CD4-positive, alpha-beta T cell treated with Interleukin-10 for 1 hour (primary cell): Measurements from ENCODE around the gene PPARD.

Experiments used
- DNase-seq: peaks from one replicate; pipeline ENCODE4 v3.0.0-alpha.2; 2020

PPARD gene

GRCh38 chr6:35448191-35448590 is 105.8 kb downstream of the PPARD start:
- no peak for DNase-seq

GRCh38 chr6:35449287-35449881 is 107.0 kb downstream of the PPARD start:
- DNase-seq, result peak; percentile 80

- DNase-seq, result no peak
Measured at GRCh38 chr6:35451354-35452182, 109.2 kb downstream of the PPARD start.

- peak; percentile 94 for DNase-seq
Measured at GRCh38 chr6:35452183-35453090, 110.1 kb downstream of the PPARD start, which contains the start of gene FANCE. FANCE (plus strand) TSS chr6:35452338; CDS start chr6:35452546, 208 bp downstream.

GRCh38 chr6:35453236-35453635 is 110.9 kb downstream of the PPARD start:
- DNase-seq, result no peak

GRCh38 chr6:35454391-35455110 is 112.2 kb downstream of the PPARD start:
- no peak for DNase-seq

- no peak for DNase-seq
Measured at GRCh38 chr6:35457907-35458306, 115.5 kb downstream of the PPARD start.

GRCh38 chr6:35461270-35461669 is 118.9 kb downstream of the PPARD start:
- DNase-seq, result no peak

- DNase-seq, result no peak
Measured at GRCh38 chr6:35463292-35463691, 120.9 kb downstream of the PPARD start.

GRCh38 chr6:35465646-35466045 is 123.3 kb downstream of the PPARD start:
- DNase-seq, result no peak

- peak; percentile 98 for DNase-seq
Measured at GRCh38 chr6:35468181-35468979, 126.0 kb downstream of the PPARD start, which contains the start of gene RPL10A. RPL10A (plus strand) TSS chr6:35468401; CDS start chr6:35468435, 34 bp downstream.

GRCh38 chr6:35468980-35469750 is 126.8 kb downstream of the PPARD start:
- peak; percentile 32 for DNase-seq

GRCh38 chr6:35469751-35470662 is 127.6 kb downstream of the PPARD start:
- DNase-seq, result peak; percentile 30

GRCh38 chr6:35470663-35471120 is 128.3 kb downstream of the PPARD start:
- no peak for DNase-seq

GRCh38 chr6:35471836-35472345 is 129.5 kb downstream of the PPARD start:
- no peak for DNase-seq

- no peak for DNase-seq
Measured at GRCh38 chr6:35473075-35473849, 130.9 kb downstream of the PPARD start.

- no peak for DNase-seq
Measured at GRCh38 chr6:35473850-35474130, 131.4 kb downstream of the PPARD start.

GRCh38 chr6:35474131-35474941 is 132.0 kb downstream of the PPARD start:
- no peak for DNase-seq
